K562 (cell line): ENCODE data around the gene AHSA1. TPM values are rescaled to one million over a fixed set of nuclear protein-coding genes. Genes with fewer than 3 reads are reported as not detected.

Source experiments
- CBX1 ChIP-seq: sonication (generic); IDR thresholded peaks from 2 replicates; pipeline ENCODE4 v1.6.1; 2016; ENCODE audit warnings: antibody characterized with exemption, low read depth, mild to moderate bottlenecking
- CCNT2 ChIP-seq: IDR thresholded peaks from 2 replicates; pipeline ENCODE4 v1.6.1; 2011; ENCODE audit warnings: borderline replicate concordance, low read depth, mild to moderate bottlenecking, moderate library complexity, mixed read lengths, low read length; ENCODE audit not compliant: insufficient read length; ENCODE audit errors: extremely low read depth
- HLTF ChIP-seq: fragments of 450-650 bp; IDR thresholded peaks from 2 replicates; pipeline ENCODE4 v1.6.1; 2016
- LCOR ChIP-seq: sonication (generic); formaldehyde crosslinking; IDR thresholded peaks from 2 replicates; pipeline ENCODE4 v1.8.0; 2022; ENCODE audit warnings: mild to moderate bottlenecking, missing genetic modification reagents
- MYC ChIP-seq, 2 experiments: fragments of 250-450 bp in 1 of 2; sonication (Bioruptor Pico) in 1 of 2; IDR thresholded peaks; 2 replicates each; pipeline versions ENCODE4 v1.5.1 to v1.6.1; 2012 to 2021; ENCODE audit warnings: low read depth in 2 of 2, borderline replicate concordance in 1 of 2, improper control_type of control experiment in 1 of 2, low read length in 1 of 2, mild to moderate bottlenecking in 1 of 2, moderate library complexity in 1 of 2
- NFIC ChIP-seq: fragments of 450-650 bp; IDR thresholded peaks from 2 replicates; pipeline ENCODE4 v1.6.1; 2017; ENCODE audit warnings: mild to moderate bottlenecking, inconsistent platforms
- RFX1 ChIP-seq: fragments of 450-650 bp; IDR thresholded peaks from 2 replicates; pipeline ENCODE4 v1.6.1; 2016; ENCODE audit warnings: mild to moderate bottlenecking, moderate library complexity
- TAF7 ChIP-seq: fragments of 450-650 bp; IDR thresholded peaks from 2 replicates; pipeline ENCODE4 v1.6.1; 2016; ENCODE audit warnings: missing genetic modification characterization, missing compliant biosample characterization
- ZNF445 ChIP-seq: fragments of 250-450 bp; sonication (Bioruptor Pico); IDR thresholded peaks from 2 replicates; pipeline ENCODE4 v1.4.0; 2020; ENCODE audit warnings: low read depth, mild to moderate bottlenecking, moderate library complexity
- ZNF589 ChIP-seq: fragments of 200-800 bp; sonication (Bioruptor generic); IDR thresholded peaks from 2 replicates; pipeline ENCODE4 v1.6.1; 2016; ENCODE audit warnings: low read depth, missing genetic modification characterization, missing compliant biosample characterization
- polyA plus RNA-seq, 8 experiments: library from polyadenylated mRNA; depleted of rRNA in 4 of 8; stranded (reverse) in 5 of 8; unstranded in 3 of 8; fragments of >200 nt; fragmentation: Nextera tagmentation in 2 of 8; fragmentation: Illumina TruSeq in 1 of 8; extraction: Ambion mirVana in 2 of 8; extraction: Trizol in 1 of 8; gene quantifications; 2 replicates each; pipeline versions ENCODE4 v1.2.1 to v1.2.3, GENCODE V29; 2011 to 2014; ENCODE audit warnings: inconsistent platforms in 1 of 8, missing spikeins in 1 of 8
- total RNA-seq, 7 experiments: library from RNA; depleted of rRNA in 6 of 7; stranded (reverse); fragments of >200 nt in 6 of 7; fragmentation: Illumina TruSeq in 2 of 7; extraction: Trizol in 2 of 7; gene quantifications; 2 replicates each; pipeline versions ENCODE4 v1.2.1 to v1.2.3, GENCODE V29; 2011 to 2021; ENCODE audit warnings: low replicate concordance in 1 of 7
- TF ChIP-seq, protein P1 (sequence below): fragments of 450-650 bp; formaldehyde crosslinking; IDR thresholded peaks from 2 replicates; pipeline ENCODE4 v1.4.0; 2020; ENCODE audit warnings: mild to moderate bottlenecking, moderate library complexity
- TF ChIP-seq, protein P2 (sequence below), 3 experiments: fragments of 200-800 bp in 1 of 3; fragments of 250-450 bp in 1 of 3; fragments of 450-650 bp in 1 of 3; sonication (Bioruptor Pico) in 1 of 3; sonication (Bioruptor generic) in 1 of 3; formaldehyde crosslinking in 1 of 3; IDR thresholded peaks; 2 replicates each; pipeline versions ENCODE4 v1.6.1 to v1.8.0; 2016 to 2022; ENCODE audit warnings: mild to moderate bottlenecking in 2 of 3, missing genetic modification characterization in 2 of 3, missing compliant biosample characterization in 1 of 3, moderate library complexity in 1 of 3
- TF ChIP-seq, protein P3 (sequence below), 2 experiments: fragments of 450-650 bp; formaldehyde crosslinking in 1 of 2; IDR thresholded peaks; 2 replicates each; pipeline versions ENCODE4 v1.4.0 to v1.6.1; 2014 to 2020; ENCODE audit warnings: mild to moderate bottlenecking in 2 of 2, borderline replicate concordance in 1 of 2, low read depth in 1 of 2

Gene AHSA1
- total and polyA plus RNA-seq, 9 of the 15 experiments (the other 6 are each of a cell fraction or from before 2014, with no cell fraction given), result 41.4 to 317 (median 184) TPM

DNA sequence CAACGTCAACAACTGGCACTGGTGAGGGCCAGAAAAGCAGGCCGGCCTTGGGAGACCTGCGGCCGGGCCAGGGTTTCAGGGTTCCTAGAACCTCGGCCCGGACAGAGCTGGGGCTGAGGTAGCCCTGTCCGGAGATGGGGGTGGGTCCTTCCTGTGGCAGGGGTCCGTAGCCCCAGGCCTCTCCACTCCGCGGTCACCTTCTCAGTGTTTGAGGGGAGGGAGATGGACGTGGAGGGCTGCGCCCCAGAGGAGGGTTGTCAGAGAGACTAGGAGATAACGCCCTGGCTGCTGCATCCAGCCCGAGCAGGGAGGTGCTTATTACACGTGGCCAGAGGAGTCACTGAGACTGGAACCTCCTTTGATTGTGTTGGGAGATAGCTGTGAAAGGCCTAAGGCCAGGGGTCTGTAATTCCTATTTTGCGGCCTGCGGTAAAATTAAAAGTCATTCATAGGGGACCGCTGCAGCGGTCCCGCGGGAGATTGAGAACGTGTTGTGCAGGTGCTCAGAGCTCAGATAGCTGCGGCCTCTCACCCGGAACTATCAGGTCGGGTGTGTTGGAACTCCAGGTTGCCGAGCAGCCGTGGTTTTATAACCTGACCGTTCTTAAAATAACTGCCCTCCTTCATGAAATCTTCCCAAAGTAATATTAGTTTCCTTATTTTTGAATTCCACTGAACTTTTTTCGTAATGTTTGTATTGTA lies 507 bp downstream of the AHSA1 start (continued):
- TF ChIP-seq, protein P1, sequence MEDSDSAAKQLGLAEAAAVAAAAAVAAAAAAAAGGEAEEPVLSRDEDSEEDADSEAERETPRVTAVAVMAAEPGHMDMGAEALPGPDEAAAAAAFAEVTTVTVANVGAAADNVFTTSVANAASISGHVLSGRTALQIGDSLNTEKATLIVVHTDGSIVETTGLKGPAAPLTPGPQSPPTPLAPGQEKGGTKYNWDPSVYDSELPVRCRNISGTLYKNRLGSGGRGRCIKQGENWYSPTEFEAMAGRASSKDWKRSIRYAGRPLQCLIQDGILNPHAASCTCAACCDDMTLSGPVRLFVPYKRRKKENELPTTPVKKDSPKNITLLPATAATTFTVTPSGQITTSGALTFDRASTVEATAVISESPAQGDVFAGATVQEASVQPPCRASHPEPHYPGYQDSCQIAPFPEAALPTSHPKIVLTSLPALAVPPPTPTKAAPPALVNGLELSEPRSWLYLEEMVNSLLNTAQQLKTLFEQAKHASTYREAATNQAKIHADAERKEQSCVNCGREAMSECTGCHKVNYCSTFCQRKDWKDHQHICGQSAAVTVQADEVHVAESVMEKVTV, result no peak
- TF ChIP-seq TAF7 (tag) (no peak), MYC (IDR thresholded peaks at IDR 0.05; ENCODE audit: low read depth, low read length) (peak; percentile 82), MYC (CRISPR knock-in tag; IDR thresholded peaks at IDR 0.05; ENCODE audit: borderline replicate concordance, low read depth) (no peak), CBX1 (0 out of 2 replicates have a peak, but pooled peaks have one; percentile 30), LCOR (CRISPR knock-in tag) (no peak), ZNF445 (CRISPR knock-in tag) (no peak), HLTF (no peak), NFIC (no peak), ZNF589 (CRISPR knock-in tag) (no peak), CCNT2 (peak; percentile 44), RFX1 (peak; percentile 57; the same call in 1 of the 2 replicates)
- TF ChIP-seq, protein P2, sequence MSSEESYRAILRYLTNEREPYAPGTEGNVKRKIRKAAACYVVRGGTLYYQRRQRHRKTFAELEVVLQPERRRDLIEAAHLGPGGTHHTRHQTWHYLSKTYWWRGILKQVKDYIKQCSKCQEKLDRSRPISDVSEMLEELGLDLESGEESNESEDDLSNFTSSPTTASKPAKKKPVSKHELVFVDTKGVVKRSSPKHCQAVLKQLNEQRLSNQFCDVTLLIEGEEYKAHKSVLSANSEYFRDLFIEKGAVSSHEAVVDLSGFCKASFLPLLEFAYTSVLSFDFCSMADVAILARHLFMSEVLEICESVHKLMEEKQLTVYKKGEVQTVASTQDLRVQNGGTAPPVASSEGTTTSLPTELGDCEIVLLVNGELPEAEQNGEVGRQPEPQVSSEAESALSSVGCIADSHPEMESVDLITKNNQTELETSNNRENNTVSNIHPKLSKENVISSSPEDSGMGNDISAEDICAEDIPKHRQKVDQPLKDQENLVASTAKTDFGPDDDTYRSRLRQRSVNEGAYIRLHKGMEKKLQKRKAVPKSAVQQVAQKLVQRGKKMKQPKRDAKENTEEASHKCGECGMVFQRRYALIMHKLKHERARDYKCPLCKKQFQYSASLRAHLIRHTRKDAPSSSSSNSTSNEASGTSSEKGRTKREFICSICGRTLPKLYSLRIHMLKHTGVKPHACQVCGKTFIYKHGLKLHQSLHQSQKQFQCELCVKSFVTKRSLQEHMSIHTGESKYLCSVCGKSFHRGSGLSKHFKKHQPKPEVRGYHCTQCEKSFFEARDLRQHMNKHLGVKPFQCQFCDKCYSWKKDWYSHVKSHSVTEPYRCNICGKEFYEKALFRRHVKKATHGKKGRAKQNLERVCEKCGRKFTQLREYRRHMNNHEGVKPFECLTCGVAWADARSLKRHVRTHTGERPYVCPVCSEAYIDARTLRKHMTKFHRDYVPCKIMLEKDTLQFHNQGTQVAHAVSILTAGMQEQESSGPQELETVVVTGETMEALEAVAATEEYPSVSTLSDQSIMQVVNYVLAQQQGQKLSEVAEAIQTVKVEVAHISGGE (CRISPR knock-in tag; IDR thresholded peaks at IDR 0.05), result no peak
- TF ChIP-seq, protein P3, sequence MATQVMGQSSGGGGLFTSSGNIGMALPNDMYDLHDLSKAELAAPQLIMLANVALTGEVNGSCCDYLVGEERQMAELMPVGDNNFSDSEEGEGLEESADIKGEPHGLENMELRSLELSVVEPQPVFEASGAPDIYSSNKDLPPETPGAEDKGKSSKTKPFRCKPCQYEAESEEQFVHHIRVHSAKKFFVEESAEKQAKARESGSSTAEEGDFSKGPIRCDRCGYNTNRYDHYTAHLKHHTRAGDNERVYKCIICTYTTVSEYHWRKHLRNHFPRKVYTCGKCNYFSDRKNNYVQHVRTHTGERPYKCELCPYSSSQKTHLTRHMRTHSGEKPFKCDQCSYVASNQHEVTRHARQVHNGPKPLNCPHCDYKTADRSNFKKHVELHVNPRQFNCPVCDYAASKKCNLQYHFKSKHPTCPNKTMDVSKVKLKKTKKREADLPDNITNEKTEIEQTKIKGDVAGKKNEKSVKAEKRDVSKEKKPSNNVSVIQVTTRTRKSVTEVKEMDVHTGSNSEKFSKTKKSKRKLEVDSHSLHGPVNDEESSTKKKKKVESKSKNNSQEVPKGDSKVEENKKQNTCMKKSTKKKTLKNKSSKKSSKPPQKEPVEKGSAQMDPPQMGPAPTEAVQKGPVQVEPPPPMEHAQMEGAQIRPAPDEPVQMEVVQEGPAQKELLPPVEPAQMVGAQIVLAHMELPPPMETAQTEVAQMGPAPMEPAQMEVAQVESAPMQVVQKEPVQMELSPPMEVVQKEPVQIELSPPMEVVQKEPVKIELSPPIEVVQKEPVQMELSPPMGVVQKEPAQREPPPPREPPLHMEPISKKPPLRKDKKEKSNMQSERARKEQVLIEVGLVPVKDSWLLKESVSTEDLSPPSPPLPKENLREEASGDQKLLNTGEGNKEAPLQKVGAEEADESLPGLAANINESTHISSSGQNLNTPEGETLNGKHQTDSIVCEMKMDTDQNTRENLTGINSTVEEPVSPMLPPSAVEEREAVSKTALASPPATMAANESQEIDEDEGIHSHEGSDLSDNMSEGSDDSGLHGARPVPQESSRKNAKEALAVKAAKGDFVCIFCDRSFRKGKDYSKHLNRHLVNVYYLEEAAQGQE (IDR thresholded peaks at IDR 0.05; ENCODE audit: borderline replicate concordance), result no peak
- TF ChIP-seq, protein P3 (CRISPR knock-in tag; IDR thresholded peaks at IDR 0.05; ENCODE audit: low read depth), result no peak
